ENCODE measurements around the gene CHST7.
"Not testable (repeated sequence)": the region's sequence is repeated elsewhere in the genome, so short reads cannot be mapped to it uniquely, and the experiment has no call there.

GRCh38 chrX:46529740-46530403, 43.7 kb upstream of the CHST7 start:
- not testable (repeated sequence) for TF ChIP-seq CTCF, POLR2A (IDR thresholded peaks at IDR 0.05)

Data from adrenal gland (tissue), 5 donors.